K562 (cell line): ENCODE data around the gene WIPF2.

Source experiments
- BCOR ChIP-seq: fragments of 450-650 bp; IDR thresholded peaks from 2 replicates; pipeline ENCODE4 v1.6.1; 2016
- FOSL1 ChIP-seq: fragments of 200-800 bp; sonication (Bioruptor generic); conservative IDR thresholded peaks from 2 replicates; pipeline ENCODE4 v1.6.1; 2016; ENCODE audit warnings: missing genetic modification characterization, missing compliant biosample characterization
- SMC3 ChIP-seq: conservative IDR thresholded peaks from 2 replicates; pipeline ENCODE4 v1.6.1; 2011; ENCODE audit warnings: low read depth, low read length, improper control_type of control experiment; ENCODE audit not compliant: insufficient read depth
- SRF ChIP-seq, 2 experiments: fragments of 250-450, 450-650 bp in 1 of 2; sonication (Bioruptor Pico) in 1 of 2; sonication (generic) in 1 of 2; formaldehyde crosslinking; IDR thresholded peaks; 2 replicates each; pipeline versions ENCODE4 v1.5.0 to v1.5.1; 2020 to 2022; ENCODE audit warnings: mild to moderate bottlenecking in 1 of 2, missing genetic modification reagents in 1 of 2
- TF ChIP-seq, protein P1 (sequence below), 3 experiments: IDR thresholded peaks in 2 of 3; conservative IDR thresholded peaks in 1 of 3; 2 replicates each; pipeline ENCODE4 v1.5.1; 2011 to 2012; ENCODE audit warnings: low read length in 3 of 3, mild to moderate bottlenecking in 3 of 3, control low read depth in 2 of 3, improper control_type of control experiment in 1 of 3, inconsistent platforms in 1 of 3, low read depth in 1 of 3, mixed read lengths in 1 of 3, moderate library complexity in 1 of 3; ENCODE audit not compliant: insufficient read depth in 2 of 3
- TF ChIP-seq, protein P2 (sequence below): fragments of 450-650 bp; formaldehyde crosslinking; conservative IDR thresholded peaks from 2 replicates; pipeline ENCODE4 v1.4.0; 2022; ENCODE audit warnings: mild to moderate bottlenecking, missing genetic modification characterization

DNA sequence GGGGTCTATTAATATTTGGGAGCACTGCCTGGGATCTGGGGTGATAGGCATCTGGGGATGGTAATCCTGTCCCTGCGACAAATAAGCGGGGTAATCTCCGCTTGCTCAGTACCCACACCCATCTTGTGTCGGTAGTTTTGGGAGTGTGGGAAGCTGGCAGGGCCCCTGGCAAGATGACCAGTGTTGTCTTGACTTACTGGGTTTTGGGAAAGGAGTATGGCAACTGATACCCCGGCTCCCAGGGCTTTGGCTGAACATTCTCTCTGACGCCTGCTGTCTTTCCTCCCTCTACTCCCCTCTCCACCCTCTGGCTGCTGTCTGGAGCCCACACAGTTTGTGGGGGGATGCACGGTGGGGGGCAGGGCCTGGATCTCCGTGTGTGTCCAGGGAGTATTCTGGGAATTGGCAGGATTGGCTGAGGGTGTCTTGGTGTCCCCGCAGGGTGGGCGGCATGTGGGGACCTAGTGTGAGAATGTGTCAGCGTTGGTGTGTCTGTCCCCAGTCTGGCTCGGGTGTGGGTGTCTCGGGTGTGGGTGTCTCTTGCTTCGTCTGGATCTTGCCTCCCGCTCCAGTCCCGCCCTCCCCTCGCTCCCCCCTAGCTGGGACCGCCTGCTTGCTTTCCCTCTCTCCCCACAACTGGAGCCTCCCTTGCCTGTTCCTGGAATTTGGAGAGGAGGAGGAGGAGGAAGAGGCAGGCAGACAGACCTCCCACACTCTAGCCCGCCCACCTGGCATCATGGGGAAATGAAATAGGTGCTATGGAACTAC lies 101.8 kb downstream of the WIPF2 start:
- TF ChIP-seq SRF (CRISPR knock-in tag; IDR thresholded peaks at IDR 0.05) (no peak), SMC3 (no peak), BCOR (no peak), FOSL1 (tag) (no peak)
- TF ChIP-seq, protein P1, sequence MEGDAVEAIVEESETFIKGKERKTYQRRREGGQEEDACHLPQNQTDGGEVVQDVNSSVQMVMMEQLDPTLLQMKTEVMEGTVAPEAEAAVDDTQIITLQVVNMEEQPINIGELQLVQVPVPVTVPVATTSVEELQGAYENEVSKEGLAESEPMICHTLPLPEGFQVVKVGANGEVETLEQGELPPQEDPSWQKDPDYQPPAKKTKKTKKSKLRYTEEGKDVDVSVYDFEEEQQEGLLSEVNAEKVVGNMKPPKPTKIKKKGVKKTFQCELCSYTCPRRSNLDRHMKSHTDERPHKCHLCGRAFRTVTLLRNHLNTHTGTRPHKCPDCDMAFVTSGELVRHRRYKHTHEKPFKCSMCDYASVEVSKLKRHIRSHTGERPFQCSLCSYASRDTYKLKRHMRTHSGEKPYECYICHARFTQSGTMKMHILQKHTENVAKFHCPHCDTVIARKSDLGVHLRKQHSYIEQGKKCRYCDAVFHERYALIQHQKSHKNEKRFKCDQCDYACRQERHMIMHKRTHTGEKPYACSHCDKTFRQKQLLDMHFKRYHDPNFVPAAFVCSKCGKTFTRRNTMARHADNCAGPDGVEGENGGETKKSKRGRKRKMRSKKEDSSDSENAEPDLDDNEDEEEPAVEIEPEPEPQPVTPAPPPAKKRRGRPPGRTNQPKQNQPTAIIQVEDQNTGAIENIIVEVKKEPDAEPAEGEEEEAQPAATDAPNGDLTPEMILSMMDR (IDR thresholded peaks at IDR 0.05 in 2 of 3, conservative IDR thresholded peaks at IDR 0.05 in 1 of 3; ENCODE audit: insufficient read depth in 2 of 3, low read depth in 1 of 3, low read length in 3 of 3): no peak
- TF ChIP-seq, protein P2, sequence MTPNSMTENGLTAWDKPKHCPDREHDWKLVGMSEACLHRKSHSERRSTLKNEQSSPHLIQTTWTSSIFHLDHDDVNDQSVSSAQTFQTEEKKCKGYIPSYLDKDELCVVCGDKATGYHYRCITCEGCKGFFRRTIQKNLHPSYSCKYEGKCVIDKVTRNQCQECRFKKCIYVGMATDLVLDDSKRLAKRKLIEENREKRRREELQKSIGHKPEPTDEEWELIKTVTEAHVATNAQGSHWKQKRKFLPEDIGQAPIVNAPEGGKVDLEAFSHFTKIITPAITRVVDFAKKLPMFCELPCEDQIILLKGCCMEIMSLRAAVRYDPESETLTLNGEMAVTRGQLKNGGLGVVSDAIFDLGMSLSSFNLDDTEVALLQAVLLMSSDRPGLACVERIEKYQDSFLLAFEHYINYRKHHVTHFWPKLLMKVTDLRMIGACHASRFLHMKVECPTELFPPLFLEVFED: no peak
